Stimulated activated CD4-positive, alpha-beta T cell treated with anti-CD3 and anti-CD28 coated beads, TNF-alpha, amount 100 ng/mL, for 48 hours (primary cell): ENCODE results near the gene FBXO17.
"Not testable (repeated sequence)": the region's sequence is repeated elsewhere in the genome, so short reads cannot be mapped to it uniquely, and the experiment has no call there.

Source experiments
- DNase-seq, 3 donors: peaks; one replicate each; pipeline ENCODE4 v3.0.0-alpha.2; 2020; ENCODE audit warnings: low read depth in 3 of 3

Gene FBXO17

GRCh38 chr19:38942471-38943181 is 32.9 kb downstream of the FBXO17 start:
- DNase-seq = no peak

GRCh38 chr19:38941979-38942378 is 33.6 kb downstream of the FBXO17 start:
- DNase-seq = no peak

GRCh38 chr19:38941466-38941865 is 34.1 kb downstream of the FBXO17 start:
- DNase-seq = not testable (repeated sequence)

- no peak for DNase-seq
Measured at GRCh38 chr19:38939957-38940356, 35.6 kb downstream of the FBXO17 start.

GRCh38 chr19:38933544-38933943 is 42.0 kb downstream of the FBXO17 start:
- DNase-seq = no peak

GRCh38 chr19:38932425-38933179 is 42.9 kb downstream of the FBXO17 start:
- peak in 2 of 3 donors; percentile 17 to 28 for DNase-seq

GRCh38 chr19:38931521-38931793 is 44.1 kb downstream of the FBXO17 start:
- no peak for DNase-seq

GRCh38 chr19:38930776-38931520 is 44.6 kb downstream of the FBXO17 start, which contains the start of gene MRPS12:
MRPS12 (plus strand) TSS chr19:38930944; CDS start chr19:38931295, 351 bp downstream.
- DNase-seq = peak; percentile 96 to 98 (median 97)

- DNase-seq = peak; percentile 81 to 84 (median 82)
Measured at GRCh38 chr19:38929929-38930775, 45.4 kb downstream of the FBXO17 start, which contains the start of gene SARS2. SARS2 (minus strand) TSS chr19:38930763; CDS start chr19:38930736, 27 bp downstream.

- DNase-seq = no peak
Measured at GRCh38 chr19:38928391-38929001, 47.0 kb downstream of the FBXO17 start.

DNA sequence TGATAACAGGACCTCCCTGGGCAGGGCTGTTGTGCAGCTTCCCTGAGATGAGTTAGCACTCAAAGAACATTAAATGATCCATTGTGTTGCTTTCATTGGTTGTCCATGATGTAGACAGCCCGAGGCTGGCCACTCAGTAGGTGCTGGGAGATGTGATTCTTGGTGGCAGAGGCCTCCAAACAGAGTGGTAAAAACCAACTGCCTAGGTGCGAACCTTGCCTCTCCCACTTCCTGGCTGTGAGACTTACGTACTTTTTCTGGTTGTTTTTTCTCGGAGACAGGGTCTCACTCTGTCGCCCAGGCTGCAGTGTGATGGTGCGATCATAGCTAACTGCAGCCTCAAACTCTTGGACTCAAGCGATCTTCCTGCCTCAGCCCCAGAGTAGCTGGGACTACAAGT is 51.2 kb downstream of the FBXO17 start:
- DNase-seq = no peak

GRCh38 chr19:38922482-38922881 is 53.1 kb downstream of the FBXO17 start:
- no peak for DNase-seq

GRCh38 chr19:38921420-38922274 is 53.9 kb downstream of the FBXO17 start:
- no peak for DNase-seq

DNA sequence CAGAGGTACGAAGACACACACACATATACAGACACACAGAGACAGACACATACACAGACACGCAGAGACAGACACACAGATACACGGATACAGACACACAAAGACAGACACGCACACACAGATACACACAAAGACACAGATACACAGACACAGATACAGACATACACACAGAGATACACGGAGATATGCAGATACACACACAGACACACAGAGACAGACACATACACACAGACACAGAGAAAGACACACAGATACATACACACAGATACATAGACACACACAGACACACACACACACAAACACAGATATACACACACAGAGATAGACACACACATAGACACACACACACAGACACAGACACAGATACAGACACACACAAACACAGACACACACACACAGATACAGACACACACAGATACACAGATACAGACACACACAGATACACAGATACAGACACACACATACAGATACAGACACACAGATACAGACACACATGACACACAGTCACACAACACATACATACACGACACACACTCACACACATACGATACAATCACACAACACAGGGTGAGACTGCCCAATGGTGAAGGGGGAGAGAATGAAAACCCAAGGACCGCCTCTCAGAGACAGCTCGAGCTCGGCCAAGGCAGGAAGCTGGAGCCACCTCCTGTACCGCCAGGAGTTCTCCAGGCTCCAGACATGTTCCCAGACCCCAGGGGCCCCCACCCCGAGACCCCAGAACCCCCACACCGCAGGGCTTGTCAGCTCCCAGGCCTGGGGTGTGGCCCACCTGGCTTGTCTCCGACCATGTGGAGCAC is 54.7 kb downstream of the FBXO17 start:
- DNase-seq = no peak

DNA sequence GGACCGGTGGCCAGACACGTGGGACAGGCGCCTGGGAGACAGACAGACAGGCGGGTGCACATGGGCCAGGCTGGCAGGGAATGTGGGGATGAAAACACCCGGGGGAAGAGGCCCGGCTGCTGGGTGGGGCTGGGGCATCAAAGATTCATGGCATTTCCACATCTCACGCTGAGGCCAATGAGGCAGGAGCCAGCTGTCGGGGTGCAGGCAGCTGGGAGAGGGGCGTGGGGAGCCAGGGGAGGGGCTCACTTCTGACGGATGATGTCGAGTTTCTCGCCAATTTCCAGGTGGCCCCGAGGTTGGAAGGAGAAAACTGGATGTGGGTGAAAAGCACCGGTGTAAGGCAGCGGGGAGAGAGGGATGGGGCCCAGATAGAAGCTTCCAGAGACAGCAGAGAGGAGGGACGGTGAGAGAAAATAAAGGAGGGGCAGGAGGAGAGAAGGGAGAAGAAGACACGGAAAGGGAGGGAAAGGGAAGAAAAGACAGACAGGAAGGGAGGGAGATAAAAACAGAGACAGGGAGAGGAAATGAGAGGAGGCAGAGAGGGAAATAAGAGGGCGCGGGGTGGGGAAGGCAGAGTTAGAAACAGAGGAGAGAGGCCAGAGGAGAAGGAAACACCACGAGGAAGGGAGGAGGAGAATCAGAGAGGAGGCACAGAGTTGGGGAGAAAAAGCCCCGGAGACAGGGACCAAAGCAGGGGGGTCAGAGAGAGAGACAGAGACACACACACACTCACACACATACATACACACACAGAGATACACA is 55.5 kb downstream of the FBXO17 start:
- DNase-seq = no peak

DNA sequence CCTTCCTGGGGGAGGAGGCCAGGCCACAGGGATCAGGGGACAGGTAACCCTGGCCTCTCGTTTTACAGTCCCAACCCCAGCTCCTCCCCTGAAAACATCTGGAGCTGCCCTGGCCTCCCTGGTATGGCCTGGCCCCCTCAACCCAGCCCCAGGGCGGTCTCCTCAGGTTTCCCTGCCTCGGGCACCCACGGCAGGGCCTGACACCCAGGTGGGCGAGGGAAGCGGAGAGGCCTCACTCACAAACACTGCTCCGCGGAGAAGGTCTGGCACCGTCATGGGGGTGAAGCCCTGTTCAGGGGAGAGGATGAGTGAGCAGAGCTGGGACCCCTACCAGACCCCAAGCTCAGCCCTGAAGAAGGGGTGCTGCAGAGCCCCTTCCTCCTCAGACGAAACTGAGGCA is 57.0 kb downstream of the FBXO17 start:
- DNase-seq = no peak

- no peak for DNase-seq
Measured at GRCh38 chr19:38917921-38918491, 57.5 kb downstream of the FBXO17 start.

DNA sequence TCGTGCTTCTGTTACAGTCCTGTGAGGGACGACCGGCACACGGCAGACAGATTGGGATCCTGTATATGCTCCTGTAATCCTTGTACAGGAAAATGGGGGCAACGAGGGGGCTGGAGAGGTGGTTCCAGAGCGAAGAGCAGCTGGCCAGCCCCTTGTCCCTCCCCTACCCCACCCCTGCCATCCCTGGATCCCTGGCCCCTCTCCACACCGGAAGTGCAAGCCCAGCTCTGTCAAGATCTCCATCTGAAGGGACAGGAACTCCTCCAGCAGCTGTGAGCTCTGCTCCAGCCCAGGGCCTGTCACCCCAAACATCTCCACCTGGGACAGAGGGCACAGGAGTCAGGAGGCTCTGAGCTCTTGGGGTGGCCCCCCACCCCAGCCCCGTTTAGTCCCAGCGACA is 58.0 kb downstream of the FBXO17 start:
- no peak for DNase-seq
